ENCODE results near the gene PGP. TPM values are rescaled to one million over a fixed set of nuclear protein-coding genes. Genes with fewer than 3 reads are reported as not detected.

PGP gene
- total and polyA plus RNA-seq, 4 donors = 3.4 to 9.9 (median 6.3) TPM

DNA sequence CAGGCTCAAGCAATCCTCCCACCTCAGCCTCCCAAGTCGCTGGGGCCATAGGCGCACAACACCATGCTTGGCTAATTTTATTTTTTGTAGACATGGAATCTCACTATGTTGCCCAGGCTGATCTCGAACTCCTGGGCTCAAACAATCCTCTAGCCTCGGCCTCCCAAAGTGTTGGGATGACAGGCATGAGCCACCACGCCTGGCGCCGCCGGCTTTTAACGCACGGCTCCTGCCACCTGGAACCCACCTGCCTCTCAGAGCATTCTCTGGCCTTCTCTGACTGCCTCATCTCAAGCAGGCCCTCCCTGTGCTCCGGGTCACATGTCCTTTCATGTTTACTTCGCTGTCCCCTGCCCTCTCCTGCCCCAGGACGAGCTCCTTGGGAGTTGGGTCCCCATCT is 28.6 kb downstream of the PGP start:
- H3K4me1 ChIP-seq (ENCODE audit: control insufficient read depth in 4 of 4, insufficient read depth in 4 of 4, low read length in 3 of 4) = no peaks in the 10 kb centered on the region
- WGBS = 94% methylated on average over 13 of the region's 13 CpGs
- H3K36me3 ChIP-seq (ENCODE audit: control insufficient read depth in 4 of 4, insufficient read depth in 3 of 4, low read depth in 1 of 4, low read length in 3 of 4) = no peaks in the 10 kb centered on the region
- no peaks in the 10 kb centered on the region for H3K27me3 ChIP-seq (ENCODE audit: control insufficient read depth in 4 of 4, insufficient read depth in 4 of 4, low read length in 3 of 4)
- TF ChIP-seq, protein P1, sequence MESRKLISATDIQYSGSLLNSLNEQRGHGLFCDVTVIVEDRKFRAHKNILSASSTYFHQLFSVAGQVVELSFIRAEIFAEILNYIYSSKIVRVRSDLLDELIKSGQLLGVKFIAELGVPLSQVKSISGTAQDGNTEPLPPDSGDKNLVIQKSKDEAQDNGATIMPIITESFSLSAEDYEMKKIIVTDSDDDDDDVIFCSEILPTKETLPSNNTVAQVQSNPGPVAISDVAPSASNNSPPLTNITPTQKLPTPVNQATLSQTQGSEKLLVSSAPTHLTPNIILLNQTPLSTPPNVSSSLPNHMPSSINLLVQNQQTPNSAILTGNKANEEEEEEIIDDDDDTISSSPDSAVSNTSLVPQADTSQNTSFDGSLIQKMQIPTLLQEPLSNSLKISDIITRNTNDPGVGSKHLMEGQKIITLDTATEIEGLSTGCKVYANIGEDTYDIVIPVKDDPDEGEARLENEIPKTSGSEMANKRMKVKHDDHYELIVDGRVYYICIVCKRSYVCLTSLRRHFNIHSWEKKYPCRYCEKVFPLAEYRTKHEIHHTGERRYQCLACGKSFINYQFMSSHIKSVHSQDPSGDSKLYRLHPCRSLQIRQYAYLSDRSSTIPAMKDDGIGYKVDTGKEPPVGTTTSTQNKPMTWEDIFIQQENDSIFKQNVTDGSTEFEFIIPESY (IDR thresholded peaks at IDR 0.05) = no peak
- TF ChIP-seq FOXA2 (IDR thresholded peaks at IDR 0.05) (no peak), SP1 (IDR thresholded peaks at IDR 0.05) (no peak), GABPA (IDR thresholded peaks at IDR 0.05 in 1 of 2, conservative IDR thresholded peaks at IDR 0.05 in 1 of 2) (no peak), TAF1 (conservative IDR thresholded peaks at IDR 0.05) (no peak), JUND (IDR thresholded peaks at IDR 0.05) (no peak), RXRA (IDR thresholded peaks at IDR 0.05) (no peak), HNF4A (conservative IDR thresholded peaks at IDR 0.05) (no peak), EGR1 (IDR thresholded peaks at IDR 0.05; ENCODE audit: low read depth in 2 of 2) (no peak), YY1 (IDR thresholded peaks at IDR 0.05) (no peak), FOXA1 (IDR thresholded peaks at IDR 0.05) (no peak)
- TF ChIP-seq, protein P2, sequence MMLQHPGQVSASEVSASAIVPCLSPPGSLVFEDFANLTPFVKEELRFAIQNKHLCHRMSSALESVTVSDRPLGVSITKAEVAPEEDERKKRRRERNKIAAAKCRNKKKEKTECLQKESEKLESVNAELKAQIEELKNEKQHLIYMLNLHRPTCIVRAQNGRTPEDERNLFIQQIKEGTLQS (IDR thresholded peaks at IDR 0.05) = no peak
- TF ChIP-seq, protein P3, sequence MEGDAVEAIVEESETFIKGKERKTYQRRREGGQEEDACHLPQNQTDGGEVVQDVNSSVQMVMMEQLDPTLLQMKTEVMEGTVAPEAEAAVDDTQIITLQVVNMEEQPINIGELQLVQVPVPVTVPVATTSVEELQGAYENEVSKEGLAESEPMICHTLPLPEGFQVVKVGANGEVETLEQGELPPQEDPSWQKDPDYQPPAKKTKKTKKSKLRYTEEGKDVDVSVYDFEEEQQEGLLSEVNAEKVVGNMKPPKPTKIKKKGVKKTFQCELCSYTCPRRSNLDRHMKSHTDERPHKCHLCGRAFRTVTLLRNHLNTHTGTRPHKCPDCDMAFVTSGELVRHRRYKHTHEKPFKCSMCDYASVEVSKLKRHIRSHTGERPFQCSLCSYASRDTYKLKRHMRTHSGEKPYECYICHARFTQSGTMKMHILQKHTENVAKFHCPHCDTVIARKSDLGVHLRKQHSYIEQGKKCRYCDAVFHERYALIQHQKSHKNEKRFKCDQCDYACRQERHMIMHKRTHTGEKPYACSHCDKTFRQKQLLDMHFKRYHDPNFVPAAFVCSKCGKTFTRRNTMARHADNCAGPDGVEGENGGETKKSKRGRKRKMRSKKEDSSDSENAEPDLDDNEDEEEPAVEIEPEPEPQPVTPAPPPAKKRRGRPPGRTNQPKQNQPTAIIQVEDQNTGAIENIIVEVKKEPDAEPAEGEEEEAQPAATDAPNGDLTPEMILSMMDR (IDR thresholded peaks at IDR 0.05; ENCODE audit: low read depth, low read length, missing input control) = no peak
- TF ChIP-seq, protein P4, sequence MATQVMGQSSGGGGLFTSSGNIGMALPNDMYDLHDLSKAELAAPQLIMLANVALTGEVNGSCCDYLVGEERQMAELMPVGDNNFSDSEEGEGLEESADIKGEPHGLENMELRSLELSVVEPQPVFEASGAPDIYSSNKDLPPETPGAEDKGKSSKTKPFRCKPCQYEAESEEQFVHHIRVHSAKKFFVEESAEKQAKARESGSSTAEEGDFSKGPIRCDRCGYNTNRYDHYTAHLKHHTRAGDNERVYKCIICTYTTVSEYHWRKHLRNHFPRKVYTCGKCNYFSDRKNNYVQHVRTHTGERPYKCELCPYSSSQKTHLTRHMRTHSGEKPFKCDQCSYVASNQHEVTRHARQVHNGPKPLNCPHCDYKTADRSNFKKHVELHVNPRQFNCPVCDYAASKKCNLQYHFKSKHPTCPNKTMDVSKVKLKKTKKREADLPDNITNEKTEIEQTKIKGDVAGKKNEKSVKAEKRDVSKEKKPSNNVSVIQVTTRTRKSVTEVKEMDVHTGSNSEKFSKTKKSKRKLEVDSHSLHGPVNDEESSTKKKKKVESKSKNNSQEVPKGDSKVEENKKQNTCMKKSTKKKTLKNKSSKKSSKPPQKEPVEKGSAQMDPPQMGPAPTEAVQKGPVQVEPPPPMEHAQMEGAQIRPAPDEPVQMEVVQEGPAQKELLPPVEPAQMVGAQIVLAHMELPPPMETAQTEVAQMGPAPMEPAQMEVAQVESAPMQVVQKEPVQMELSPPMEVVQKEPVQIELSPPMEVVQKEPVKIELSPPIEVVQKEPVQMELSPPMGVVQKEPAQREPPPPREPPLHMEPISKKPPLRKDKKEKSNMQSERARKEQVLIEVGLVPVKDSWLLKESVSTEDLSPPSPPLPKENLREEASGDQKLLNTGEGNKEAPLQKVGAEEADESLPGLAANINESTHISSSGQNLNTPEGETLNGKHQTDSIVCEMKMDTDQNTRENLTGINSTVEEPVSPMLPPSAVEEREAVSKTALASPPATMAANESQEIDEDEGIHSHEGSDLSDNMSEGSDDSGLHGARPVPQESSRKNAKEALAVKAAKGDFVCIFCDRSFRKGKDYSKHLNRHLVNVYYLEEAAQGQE (IDR thresholded peaks at IDR 0.05) = no peak
- TF ChIP-seq, protein P5, sequence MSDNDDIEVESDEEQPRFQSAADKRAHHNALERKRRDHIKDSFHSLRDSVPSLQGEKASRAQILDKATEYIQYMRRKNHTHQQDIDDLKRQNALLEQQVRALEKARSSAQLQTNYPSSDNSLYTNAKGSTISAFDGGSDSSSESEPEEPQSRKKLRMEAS (IDR thresholded peaks at IDR 0.05) = no peak
- H3K9me3 ChIP-seq (ENCODE audit: control insufficient read depth in 4 of 4, low read length in 3 of 4) = no peaks in the 10 kb centered on the region
- DNase-seq (ENCODE audit: low spot score) = no peak
- H3K9ac ChIP-seq (ENCODE audit: low read depth in 1 of 2, low read length in 2 of 2) = no peak overlapping the region
- no peak overlapping the region for H3K4me3 ChIP-seq (ENCODE audit: low read depth in 1 of 3, low read length in 3 of 3)
- no peak overlapping the region for H3K27ac ChIP-seq (ENCODE audit: low read depth in 1 of 2, low read length in 2 of 2)

DNA sequence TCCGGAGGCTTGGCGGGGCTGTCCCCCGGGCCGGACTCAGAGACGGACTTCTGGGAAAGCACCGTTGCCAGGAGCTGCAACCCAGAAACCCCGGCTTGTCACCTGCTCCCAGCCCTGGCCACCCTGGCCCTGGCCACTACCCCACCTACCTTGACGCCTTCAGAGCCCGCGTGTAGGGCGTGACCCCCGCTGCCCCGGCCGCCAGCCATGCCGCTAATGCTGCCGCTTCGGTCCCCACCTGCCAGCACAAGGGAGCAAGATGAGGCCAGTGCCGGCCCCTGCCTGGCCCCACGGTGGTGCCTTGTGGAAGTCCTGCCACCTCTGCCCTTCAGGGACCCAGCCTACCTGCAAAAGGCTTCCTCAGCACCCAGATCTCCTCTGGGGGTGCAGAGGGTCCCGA is 29.7 kb downstream of the PGP start:
- WGBS = 78% methylated on average over 20 of the region's 20 CpGs
- no peak overlapping the region for H3K4me3 ChIP-seq (ENCODE audit: low read depth in 1 of 3, low read length in 3 of 3)
- H3K9ac ChIP-seq (ENCODE audit: low read depth in 1 of 2, low read length in 2 of 2) = no peak overlapping the region
- H3K9me3 ChIP-seq (ENCODE audit: control insufficient read depth in 4 of 4, low read length in 3 of 4) = no peaks in the 10 kb centered on the region
- no peak overlapping the region for H3K27ac ChIP-seq (ENCODE audit: low read depth in 1 of 2, low read length in 2 of 2)
- H3K4me1 ChIP-seq (ENCODE audit: control insufficient read depth in 4 of 4, insufficient read depth in 4 of 4, low read length in 3 of 4) = no peaks in the 10 kb centered on the region
- TF ChIP-seq GABPA (IDR thresholded peaks at IDR 0.05 in 1 of 2, conservative IDR thresholded peaks at IDR 0.05 in 1 of 2) = no peak
- no peak for TF ChIP-seq YY1 (IDR thresholded peaks at IDR 0.05)
- TF ChIP-seq TAF1 (conservative IDR thresholded peaks at IDR 0.05) = no peak
- TF ChIP-seq FOXA1 (IDR thresholded peaks at IDR 0.05) = no peak
- TF ChIP-seq, protein P2 (IDR thresholded peaks at IDR 0.05) = no peak
- TF ChIP-seq RAD21 (IDR thresholded peaks at IDR 0.05) = no peak
- no peak for TF ChIP-seq JUND (IDR thresholded peaks at IDR 0.05)
- TF ChIP-seq FOXA2 (IDR thresholded peaks at IDR 0.05) = no peak
- no peak for TF ChIP-seq HNF4G (IDR thresholded peaks at IDR 0.05)
- TF ChIP-seq, protein P5 (IDR thresholded peaks at IDR 0.05) = no peak
- TF ChIP-seq EGR1 (IDR thresholded peaks at IDR 0.05; ENCODE audit: low read depth in 2 of 2) = no peak
- TF ChIP-seq, protein P3 (IDR thresholded peaks at IDR 0.05; ENCODE audit: low read depth, low read length, missing input control) = no peak
- TF ChIP-seq, protein P1 (IDR thresholded peaks at IDR 0.05) = no peak
- TF ChIP-seq RXRA (IDR thresholded peaks at IDR 0.05) = no peak
- H3K27me3 ChIP-seq (ENCODE audit: control insufficient read depth in 4 of 4, insufficient read depth in 4 of 4, low read length in 3 of 4) = no peaks in the 10 kb centered on the region
- H3K36me3 ChIP-seq (ENCODE audit: control insufficient read depth in 4 of 4, insufficient read depth in 3 of 4, low read depth in 1 of 4, low read length in 3 of 4) = no peaks in the 10 kb centered on the region
- no peak for DNase-seq (ENCODE audit: low spot score)
